Transverse colon (tissue), 4 donors: ENCODE measurements around the gene MBIP. TPM values are rescaled to one million over a fixed set of nuclear protein-coding genes. Genes with fewer than 3 reads are reported as not detected.

Experiments
- DNase-seq: peaks from one replicate; pipeline ENCODE4 v3.0.0-alpha.2; 2019
- H3K27ac ChIP-seq, 4 donors: fragments of 200-600 bp; sonication (generic); 2 replicates each; pipeline ENCODE4 v1.5.1; 2016 to 2018; ENCODE audit warnings: inconsistent platforms in 4 of 4
- H3K27me3 ChIP-seq: fragments of 200-600 bp; sonication (generic); 2 replicates; pipeline ENCODE4 v1.5.1; 2017; ENCODE audit warnings: inconsistent platforms
- H3K36me3 ChIP-seq, 4 donors: fragments of 200-600 bp; sonication (generic); 2 replicates each; pipeline ENCODE4 v1.5.1; 2017 to 2019; ENCODE audit warnings: inconsistent platforms in 4 of 4
- H3K4me1 ChIP-seq, 4 donors: fragments of 200-600 bp; sonication (generic); 2 replicates each; pipeline ENCODE4 v1.5.1; 2017 to 2020; ENCODE audit warnings: inconsistent platforms in 4 of 4
- H3K4me3 ChIP-seq, 4 donors: fragments of 200-600 bp; sonication (generic); 1 replicate in 1 of 4; 2 replicates in 3 of 4; pipeline versions ENCODE4 v1.5.1 to v1.6.1; 2017 to 2019; ENCODE audit warnings: inconsistent platforms in 4 of 4
- H3K9me3 ChIP-seq, 2 donors: fragments of 200-600 bp; sonication (generic); 2 replicates each; pipeline ENCODE4 v1.5.1; 2017 to 2019; ENCODE audit warnings: inconsistent platforms in 2 of 2
- EP300 ChIP-seq: sonication (generic); formaldehyde crosslinking; IDR thresholded peaks from one replicate; pipeline ENCODE4 v1.6.1; 2017; ENCODE audit warnings: antibody characterized with exemption, low read depth
- POLR2A ChIP-seq: fragments of 450-650 bp; IDR thresholded peaks from one replicate; pipeline ENCODE4 v1.6.1; 2016; ENCODE audit warnings: antibody characterized with exemption, mild to moderate bottlenecking, moderate library complexity
- POLR2AphosphoS5 ChIP-seq, 3 donors: sonication (generic); formaldehyde crosslinking; IDR thresholded peaks; one replicate each; pipeline ENCODE4 v1.6.1; 2016; ENCODE audit warnings: antibody characterized with exemption in 3 of 3
- WGBS, 2 donors: methylation state at CpG; one replicate each; pipeline ENCODE4 v1.1.5; 2018; ENCODE audit warnings: low coverage in 1 of 2; 5-methylcytosine and 5-hydroxymethylcytosine counted together
- in situ Hi-C, 4 donors: fragments of 200-750 bp; cut with MboI; loops; one replicate each; pipeline versions ENCODE4 v1.15.0 to v1.15.1; 2017; ENCODE audit warnings: low sequenced_read_pairs in 3 of 4, low pct_ligation_motif_present in 1 of 4, low pct_unique_long_range_greater_than_20kb in 1 of 4
- intact Hi-C: fragments of 100-400 bp; cut with DNase I; formaldehyde crosslinking; loops from one replicate; pipeline ENCODE4 v1.15.1; 2023; ENCODE audit warnings: low total_unique reads
- total RNA-seq, 4 donors: library from RNA; depleted of rRNA; stranded (reverse); fragments of >200 nt; gene quantifications; one replicate each; pipeline ENCODE4 v1.1.0, GENCODE V29; 2016
- TF ChIP-seq, protein P1 (sequence below), 5 experiments: fragments of 200-600 bp in 3 of 5; fragments of 450-650 bp in 2 of 5; sonication (generic) in 3 of 5; IDR thresholded peaks; 1 replicate in 2 of 5; 2 replicates in 3 of 5; pipeline ENCODE4 v1.5.1; 2016 to 2017; ENCODE audit warnings: antibody characterized with exemption in 5 of 5, inconsistent platforms in 3 of 5, mild to moderate bottlenecking in 2 of 5, moderate library complexity in 1 of 5

MBIP gene
- total RNA-seq, 4 donors from 2014 or later, result 5.4 to 20.6 (median 17.1) TPM

DNA sequence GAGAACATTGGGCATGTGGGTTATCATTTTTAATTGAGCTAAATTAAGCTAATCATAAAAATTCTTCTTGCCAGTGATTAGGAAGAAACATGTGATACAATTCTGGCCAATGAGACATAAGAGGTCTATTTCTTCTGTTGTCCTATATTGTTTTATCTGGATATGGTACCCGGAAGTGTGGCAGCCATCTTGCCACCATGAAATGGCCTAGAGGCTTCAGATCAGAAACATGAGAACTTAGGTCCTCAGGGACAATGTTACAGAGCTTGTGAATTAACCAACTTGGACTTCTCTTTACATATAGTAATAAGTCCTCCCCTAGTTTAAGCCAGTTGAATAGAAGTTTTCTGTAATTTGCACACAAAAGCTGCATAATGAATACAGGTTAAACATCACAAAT is 30.5 kb downstream of the MBIP start:
- no peaks in the 10 kb centered on the region for H3K36me3 ChIP-seq
- TF ChIP-seq, protein P1, sequence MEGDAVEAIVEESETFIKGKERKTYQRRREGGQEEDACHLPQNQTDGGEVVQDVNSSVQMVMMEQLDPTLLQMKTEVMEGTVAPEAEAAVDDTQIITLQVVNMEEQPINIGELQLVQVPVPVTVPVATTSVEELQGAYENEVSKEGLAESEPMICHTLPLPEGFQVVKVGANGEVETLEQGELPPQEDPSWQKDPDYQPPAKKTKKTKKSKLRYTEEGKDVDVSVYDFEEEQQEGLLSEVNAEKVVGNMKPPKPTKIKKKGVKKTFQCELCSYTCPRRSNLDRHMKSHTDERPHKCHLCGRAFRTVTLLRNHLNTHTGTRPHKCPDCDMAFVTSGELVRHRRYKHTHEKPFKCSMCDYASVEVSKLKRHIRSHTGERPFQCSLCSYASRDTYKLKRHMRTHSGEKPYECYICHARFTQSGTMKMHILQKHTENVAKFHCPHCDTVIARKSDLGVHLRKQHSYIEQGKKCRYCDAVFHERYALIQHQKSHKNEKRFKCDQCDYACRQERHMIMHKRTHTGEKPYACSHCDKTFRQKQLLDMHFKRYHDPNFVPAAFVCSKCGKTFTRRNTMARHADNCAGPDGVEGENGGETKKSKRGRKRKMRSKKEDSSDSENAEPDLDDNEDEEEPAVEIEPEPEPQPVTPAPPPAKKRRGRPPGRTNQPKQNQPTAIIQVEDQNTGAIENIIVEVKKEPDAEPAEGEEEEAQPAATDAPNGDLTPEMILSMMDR (IDR thresholded peaks at IDR 0.05), result no peak
- TF ChIP-seq EP300 (no peak), POLR2A (no peak), POLR2AphosphoS5 (IDR thresholded peaks at IDR 0.05) (no peak)
- H3K9me3 ChIP-seq, result no peaks in the 10 kb centered on the region
- no peaks in the 10 kb centered on the region for H3K4me1 ChIP-seq
- in situ Hi-C loops (no loop called here), intact Hi-C loops (no loop called here)
- no peaks in the 10 kb centered on the region for H3K27me3 ChIP-seq
- DNase-seq, result no peak
- no peak overlapping the region for H3K27ac ChIP-seq
- 86 to 90% methylated on average over 1 of the region's 1 CpG for WGBS, 2 donors
- H3K4me3 ChIP-seq, result no peak overlapping the region

DNA sequence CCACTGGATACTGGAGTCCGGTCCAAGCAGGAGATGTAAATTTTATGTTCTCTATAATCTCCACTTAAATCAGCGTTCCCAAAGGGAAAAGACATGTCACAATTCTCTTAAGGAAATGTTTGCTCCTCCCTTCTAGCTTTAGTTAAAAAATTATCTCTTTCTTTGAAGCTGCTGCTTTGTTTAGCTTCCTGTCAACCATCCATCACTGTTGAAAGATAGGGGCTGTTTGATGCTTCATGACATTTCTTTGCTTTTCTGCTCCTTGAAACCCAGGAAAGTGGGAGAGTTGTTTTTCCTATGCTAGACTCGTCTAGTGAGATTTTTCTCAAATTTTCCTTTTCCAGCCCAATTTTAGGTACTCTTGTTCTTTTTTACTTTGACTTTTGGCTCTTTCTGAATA is 31.9 kb downstream of the MBIP start:
- H3K27ac ChIP-seq, result no peak overlapping the region
- in situ Hi-C loops (no loop called here), intact Hi-C loops (no loop called here)
- no peak for DNase-seq
- H3K9me3 ChIP-seq, result no peaks in the 10 kb centered on the region
- no peaks in the 10 kb centered on the region for H3K27me3 ChIP-seq
- TF ChIP-seq, protein P1 (IDR thresholded peaks at IDR 0.05), result no peak
- no peaks in the 10 kb centered on the region for H3K4me1 ChIP-seq
- no peaks in the 10 kb centered on the region for H3K36me3 ChIP-seq
- WGBS, 2 donors, result 48 to 56% methylated on average over 2 to 3 of the region's 3 CpGs
- H3K4me3 ChIP-seq, result no peak overlapping the region

DNA sequence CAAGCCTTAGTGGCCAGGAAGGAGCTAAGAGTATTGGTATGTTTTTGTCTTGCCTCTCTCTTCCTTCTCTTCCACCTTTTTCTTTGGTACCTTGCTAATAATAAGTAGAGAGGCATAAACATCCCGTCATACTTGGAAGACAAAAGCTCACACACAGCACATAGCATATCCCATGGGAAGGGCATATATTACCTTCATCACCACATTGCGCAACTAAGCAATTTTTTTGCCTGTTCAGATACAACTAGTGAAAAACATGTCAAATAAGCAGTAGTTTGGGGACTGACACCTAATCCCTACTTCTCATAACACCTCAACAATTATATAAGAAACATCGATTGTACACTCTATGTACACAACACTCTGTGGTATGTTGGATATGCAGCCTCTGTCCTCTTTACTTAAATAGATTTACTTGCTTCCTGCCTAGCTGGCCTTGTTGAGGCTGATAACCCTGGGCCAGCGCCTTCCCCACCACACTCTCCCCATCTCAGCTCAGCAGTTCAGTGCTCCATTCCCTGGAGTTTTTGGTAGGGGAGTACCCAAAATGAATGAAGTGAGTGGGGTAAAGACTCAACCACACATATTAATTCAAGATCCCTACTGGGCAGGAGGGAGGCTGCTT is 35.4 kb downstream of the MBIP start:
- no peaks in the 10 kb centered on the region for H3K4me1 ChIP-seq
- no peak overlapping the region for H3K4me3 ChIP-seq
- 90 to 94% methylated on average over 4 of the region's 4 CpGs for WGBS, 2 donors
- TF ChIP-seq POLR2AphosphoS5 (IDR thresholded peaks at IDR 0.05), result no peak
- TF ChIP-seq, protein P1 (IDR thresholded peaks at IDR 0.05), result no peak
- no peak for TF ChIP-seq EP300
- TF ChIP-seq POLR2A, result no peak
- H3K36me3 ChIP-seq, result no peaks in the 10 kb centered on the region
- in situ Hi-C loops (no loop called here), intact Hi-C loops (no loop called here)
- no peak for DNase-seq
- no peak overlapping the region for H3K27ac ChIP-seq
- peaks cover under 1% of the 10 kb centered on the region for H3K27me3 ChIP-seq
- no peaks in the 10 kb centered on the region for H3K9me3 ChIP-seq

DNA sequence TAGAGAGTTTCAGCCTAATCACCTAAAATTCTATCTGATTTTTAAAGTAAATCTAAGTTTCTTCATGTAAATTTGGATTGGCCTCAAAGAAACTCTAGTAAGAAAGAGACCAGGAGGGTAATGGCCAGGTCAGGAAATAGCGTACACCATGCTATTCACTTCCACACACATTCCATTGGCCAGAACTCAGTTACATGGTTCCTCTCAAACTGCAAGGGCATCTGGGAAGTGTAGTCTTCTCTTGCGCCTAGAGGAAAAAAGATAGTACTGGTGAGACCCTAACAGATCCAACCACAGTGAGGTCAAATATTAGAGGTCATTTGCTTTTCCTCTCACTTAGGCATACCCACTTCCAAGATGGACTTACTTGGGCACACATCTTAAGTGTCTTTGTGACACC is 39.1 kb downstream of the MBIP start:
- Histone ChIP-seq H3K9me3 (no peaks in the 10 kb centered on the region), H3K27ac (no peak overlapping the region), H3K27me3 (peaks cover 21% of the 10 kb centered on the region), H3K4me3 (no peak overlapping the region), H3K4me1 (no peaks in the 10 kb centered on the region), H3K36me3 (no peaks in the 10 kb centered on the region)
- DNase-seq, result no peak
- intact Hi-C loops (no loop called here), in situ Hi-C loops (no loop called here)
- 84 to 92% methylated on average over 2 of the region's 2 CpGs for WGBS, 2 donors
- TF ChIP-seq, protein P1 (IDR thresholded peaks at IDR 0.05), result no peak
- TF ChIP-seq POLR2A (no peak), POLR2AphosphoS5 (IDR thresholded peaks at IDR 0.05) (no peak), EP300 (no peak)
